IMR-90 (cell line): ENCODE data around the gene NTMT2.

Experiments used
- BHLHE40 ChIP-seq: fragments of 150-350 bp; IDR thresholded peaks from 2 replicates; pipeline ENCODE4 v1.6.1; 2016; ENCODE audit warnings: mild to moderate bottlenecking, low read depth, low read length
- CEBPB ChIP-seq: IDR thresholded peaks from 2 replicates; pipeline ENCODE4 v1.6.1; 2012; ENCODE audit warnings: low read depth, low read length, improper control_type of control experiment
- POLR2A ChIP-seq: IDR thresholded peaks from 2 replicates; pipeline ENCODE4 v1.6.1; 2012; ENCODE audit warnings: mild to moderate bottlenecking, low read depth, low read length
- RAD21 ChIP-seq: IDR thresholded peaks from 2 replicates; pipeline ENCODE4 v1.6.1; 2012; ENCODE audit warnings: low read length, improper control_type of control experiment
- SMC3 ChIP-seq: fragments of 150-350 bp; IDR thresholded peaks from 2 replicates; pipeline ENCODE4 v1.6.1; 2016; ENCODE audit warnings: low read depth, mild to moderate bottlenecking, antibody characterized with exemption, low read length, moderate library complexity
- TF ChIP-seq, protein P1 (sequence below): conservative IDR thresholded peaks from 2 replicates; pipeline ENCODE4 v1.5.1; 2012; ENCODE audit warnings: mild to moderate bottlenecking, low read depth, low read length, improper control_type of control experiment

- TF ChIP-seq, protein P1, sequence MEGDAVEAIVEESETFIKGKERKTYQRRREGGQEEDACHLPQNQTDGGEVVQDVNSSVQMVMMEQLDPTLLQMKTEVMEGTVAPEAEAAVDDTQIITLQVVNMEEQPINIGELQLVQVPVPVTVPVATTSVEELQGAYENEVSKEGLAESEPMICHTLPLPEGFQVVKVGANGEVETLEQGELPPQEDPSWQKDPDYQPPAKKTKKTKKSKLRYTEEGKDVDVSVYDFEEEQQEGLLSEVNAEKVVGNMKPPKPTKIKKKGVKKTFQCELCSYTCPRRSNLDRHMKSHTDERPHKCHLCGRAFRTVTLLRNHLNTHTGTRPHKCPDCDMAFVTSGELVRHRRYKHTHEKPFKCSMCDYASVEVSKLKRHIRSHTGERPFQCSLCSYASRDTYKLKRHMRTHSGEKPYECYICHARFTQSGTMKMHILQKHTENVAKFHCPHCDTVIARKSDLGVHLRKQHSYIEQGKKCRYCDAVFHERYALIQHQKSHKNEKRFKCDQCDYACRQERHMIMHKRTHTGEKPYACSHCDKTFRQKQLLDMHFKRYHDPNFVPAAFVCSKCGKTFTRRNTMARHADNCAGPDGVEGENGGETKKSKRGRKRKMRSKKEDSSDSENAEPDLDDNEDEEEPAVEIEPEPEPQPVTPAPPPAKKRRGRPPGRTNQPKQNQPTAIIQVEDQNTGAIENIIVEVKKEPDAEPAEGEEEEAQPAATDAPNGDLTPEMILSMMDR, result no peak
- TF ChIP-seq POLR2A (no peak), BHLHE40 (no peak), SMC3 (no peak), RAD21 (no peak), CEBPB (no peak)
Measured at GRCh38 chr1:170200621-170201397, 55.0 kb downstream of the NTMT2 start.
